GM21390 (cell line): ENCODE data around the gene SPPL2A.
"Not testable (repeated sequence)": the region's sequence is repeated elsewhere in the genome, so short reads cannot be mapped to it uniquely, and the experiment has no call there.

Experiments used
- ATAC-seq: cut with Tn5 transposase; IDR thresholded peaks from one replicate; pipeline ENCODE4 v1.9.1; 2021; ENCODE audit not compliant: unreplicated experiment

Gene SPPL2A

GRCh38 chr15:50773389-50773788 is 7.9 kb upstream of the SPPL2A start:
- no peak for ATAC-seq

GRCh38 chr15:50767332-50767861 is 1.9 kb upstream of the SPPL2A start:
- no peak for ATAC-seq

- ATAC-seq: peak; percentile 4
These were observed 878 bp downstream of the SPPL2A start for GRCh38 chr15:50764461-50765194.

GRCh38 chr15:50758712-50759205 is 6.7 kb downstream of the SPPL2A start:
- no peak for ATAC-seq

- no peak for ATAC-seq
These were observed 12.0 kb downstream of the SPPL2A start for GRCh38 chr15:50753463-50753862.

- no peak for ATAC-seq
These were observed 14.1 kb downstream of the SPPL2A start for GRCh38 chr15:50751394-50751793.

- ATAC-seq: no peak
These were observed 15.2 kb downstream of the SPPL2A start for GRCh38 chr15:50750227-50750705.

- ATAC-seq: no peak
These were observed 18.0 kb downstream of the SPPL2A start for GRCh38 chr15:50747523-50747922.

- ATAC-seq: no peak
These were observed 20.9 kb downstream of the SPPL2A start for GRCh38 chr15:50744601-50745000.

GRCh38 chr15:50740955-50741354 is 24.6 kb downstream of the SPPL2A start:
- no peak for ATAC-seq

GRCh38 chr15:50736823-50737222 is 28.7 kb downstream of the SPPL2A start:
- ATAC-seq: no peak

GRCh38 chr15:50735156-50735555 is 30.4 kb downstream of the SPPL2A start:
- ATAC-seq: no peak

GRCh38 chr15:50726315-50726714 is 39.2 kb downstream of the SPPL2A start:
- ATAC-seq: no peak

- no peak for ATAC-seq
These were observed 46.8 kb downstream of the SPPL2A start for GRCh38 chr15:50718700-50719125.

GRCh38 chr15:50712018-50712417 is 53.5 kb downstream of the SPPL2A start:
- no peak for ATAC-seq

- ATAC-seq: no peak
These were observed 54.9 kb downstream of the SPPL2A start for GRCh38 chr15:50710585-50710984.

GRCh38 chr15:50707878-50708427 is 57.6 kb downstream of the SPPL2A start:
- no peak for ATAC-seq

GRCh38 chr15:50702762-50703334 is 62.7 kb downstream of the SPPL2A start:
- no peak for ATAC-seq

GRCh38 chr15:50698101-50698500 is 67.4 kb downstream of the SPPL2A start:
- no peak for ATAC-seq

- no peak for ATAC-seq
These were observed 68.3 kb downstream of the SPPL2A start for GRCh38 chr15:50697109-50697797.

GRCh38 chr15:50694634-50695165 is 70.8 kb downstream of the SPPL2A start:
- ATAC-seq: not testable (repeated sequence)
